NCI-H2029 treated with DMSO at 0.1 percent for 48 hours (cell line): Measurements from ENCODE around the gene COL16A1.

Experiments
- DNase-seq: peaks from one replicate; lab custom pipeline; 2025; lab: John Stamatoyannopoulos, UW

COL16A1 gene

GRCh38 chr1:31623365-31623764 lies 80.5 kb downstream of the COL16A1 start:
- no peak for DNase-seq

- DNase-seq = no peak
Measured at GRCh38 chr1:31621847-31622730, 81.7 kb downstream of the COL16A1 start.

GRCh38 chr1:31621498-31621820 lies 82.4 kb downstream of the COL16A1 start:
- DNase-seq = no peak

GRCh38 chr1:31620631-31621497 lies 83.0 kb downstream of the COL16A1 start:
- no peak for DNase-seq

GRCh38 chr1:31618916-31619846 lies 84.6 kb downstream of the COL16A1 start:
- no peak for DNase-seq

- no peak for DNase-seq
Measured at GRCh38 chr1:31617916-31618746, 85.7 kb downstream of the COL16A1 start.

GRCh38 chr1:31617218-31617915 lies 86.5 kb downstream of the COL16A1 start, which contains the start of gene HCRTR1:
TSS of gene HCRTR1 (plus strand) at chr1:31617689. CDS start at chr1:31619193, 1,504 bp downstream.
- DNase-seq = no peak

- no peak for DNase-seq
Measured at GRCh38 chr1:31615939-31616338, 87.9 kb downstream of the COL16A1 start.

GRCh38 chr1:31615414-31615813 lies 88.4 kb downstream of the COL16A1 start:
- DNase-seq = no peak

GRCh38 chr1:31614414-31615005 lies 89.3 kb downstream of the COL16A1 start:
- no peak for DNase-seq

GRCh38 chr1:31609514-31610118 lies 94.2 kb downstream of the COL16A1 start:
- DNase-seq = no peak

- no peak for DNase-seq
Measured at GRCh38 chr1:31607360-31607759, 96.5 kb downstream of the COL16A1 start.

- no peak for DNase-seq
Measured at GRCh38 chr1:31605908-31606427, 97.8 kb downstream of the COL16A1 start.
